ENCODE results near the gene SLC24A3. TPM values are rescaled to one million over a fixed set of nuclear protein-coding genes. Genes with fewer than 3 reads are reported as not detected.

The SLC24A3 gene
- total RNA-seq, 1 donor from 2014 or later = not detected

DNA sequence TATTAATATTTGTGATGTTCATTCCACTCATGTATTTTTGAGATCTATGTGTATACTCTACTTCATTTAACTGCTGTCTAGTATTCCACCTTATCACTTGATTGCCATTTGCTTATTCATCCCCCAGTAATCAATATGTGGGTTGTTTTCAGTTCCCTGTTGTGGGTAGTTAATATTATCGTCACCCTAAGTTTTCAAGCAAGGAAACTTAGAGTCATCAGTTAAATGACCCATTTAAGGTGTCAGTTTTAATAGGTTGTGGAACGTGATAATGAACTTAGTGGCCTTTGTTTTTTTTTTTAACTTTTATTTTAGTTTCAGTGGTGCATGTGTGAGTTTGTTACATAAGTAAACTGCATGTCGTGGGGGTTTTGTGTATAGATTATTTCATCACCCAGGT lies 90.3 kb downstream of the SLC24A3 start:
- H3K4me1 Mint-ChIP-seq = no peaks in the 10 kb centered on the region
- ATAC-seq (ENCODE audit: low read depth) (no peak), DNase-seq (no peak)
- no peak overlapping the region for H3K27ac Mint-ChIP-seq
- ChIA-PET POLR2A (no interaction called here), CTCF (no interaction called here)
- H3K36me3 Mint-ChIP-seq (ENCODE audit: low read depth) = no peaks in the 10 kb centered on the region
- peaks cover 5% of the 10 kb centered on the region for H3K27me3 Mint-ChIP-seq
- intact Hi-C loops (cut with micrococcal nuclease) = no loop called here
- no peak overlapping the region for H3K4me3 Mint-ChIP-seq
- peaks cover 3% of the 10 kb centered on the region for H3K9me3 Mint-ChIP-seq
- TF ChIP-seq, protein P1, sequence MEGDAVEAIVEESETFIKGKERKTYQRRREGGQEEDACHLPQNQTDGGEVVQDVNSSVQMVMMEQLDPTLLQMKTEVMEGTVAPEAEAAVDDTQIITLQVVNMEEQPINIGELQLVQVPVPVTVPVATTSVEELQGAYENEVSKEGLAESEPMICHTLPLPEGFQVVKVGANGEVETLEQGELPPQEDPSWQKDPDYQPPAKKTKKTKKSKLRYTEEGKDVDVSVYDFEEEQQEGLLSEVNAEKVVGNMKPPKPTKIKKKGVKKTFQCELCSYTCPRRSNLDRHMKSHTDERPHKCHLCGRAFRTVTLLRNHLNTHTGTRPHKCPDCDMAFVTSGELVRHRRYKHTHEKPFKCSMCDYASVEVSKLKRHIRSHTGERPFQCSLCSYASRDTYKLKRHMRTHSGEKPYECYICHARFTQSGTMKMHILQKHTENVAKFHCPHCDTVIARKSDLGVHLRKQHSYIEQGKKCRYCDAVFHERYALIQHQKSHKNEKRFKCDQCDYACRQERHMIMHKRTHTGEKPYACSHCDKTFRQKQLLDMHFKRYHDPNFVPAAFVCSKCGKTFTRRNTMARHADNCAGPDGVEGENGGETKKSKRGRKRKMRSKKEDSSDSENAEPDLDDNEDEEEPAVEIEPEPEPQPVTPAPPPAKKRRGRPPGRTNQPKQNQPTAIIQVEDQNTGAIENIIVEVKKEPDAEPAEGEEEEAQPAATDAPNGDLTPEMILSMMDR (IDR thresholded peaks at IDR 0.05) = no peak

DNA sequence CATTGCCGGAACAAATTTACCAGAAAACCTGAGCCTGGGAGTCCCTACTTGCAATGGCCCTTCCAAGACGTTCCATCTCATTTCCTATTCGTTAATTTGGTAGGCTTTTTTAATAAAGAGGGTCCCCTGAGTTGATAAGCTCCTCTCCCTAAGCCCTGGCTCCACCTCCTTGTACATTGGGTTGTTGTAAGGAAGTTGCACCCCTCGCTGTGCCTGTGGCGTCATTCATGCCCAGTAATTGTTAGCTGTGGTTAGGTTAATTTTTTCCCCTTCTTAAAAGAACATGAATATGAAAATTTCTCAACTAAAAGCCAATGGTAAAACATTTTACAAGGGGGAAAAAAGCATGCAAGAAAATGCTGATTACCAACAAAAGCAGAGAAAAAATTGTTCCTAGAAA lies 91.9 kb downstream of the SLC24A3 start:
- Mint-ChIP-seq H3K36me3 (ENCODE audit: low read depth) (no peaks in the 10 kb centered on the region), H3K4me3 (no peak overlapping the region), H3K27ac (no peak overlapping the region), H3K9me3 (peaks cover 3% of the 10 kb centered on the region), H3K4me1 (no peaks in the 10 kb centered on the region), H3K27me3 (no peaks in the 10 kb centered on the region)
- DNase-seq (no peak), ATAC-seq (ENCODE audit: low read depth) (no peak)
- ChIA-PET CTCF (no interaction called here), POLR2A (no interaction called here)
- TF ChIP-seq, protein P1 (IDR thresholded peaks at IDR 0.05) = no peak
- intact Hi-C loops (cut with micrococcal nuclease) = no loop called here

DNA sequence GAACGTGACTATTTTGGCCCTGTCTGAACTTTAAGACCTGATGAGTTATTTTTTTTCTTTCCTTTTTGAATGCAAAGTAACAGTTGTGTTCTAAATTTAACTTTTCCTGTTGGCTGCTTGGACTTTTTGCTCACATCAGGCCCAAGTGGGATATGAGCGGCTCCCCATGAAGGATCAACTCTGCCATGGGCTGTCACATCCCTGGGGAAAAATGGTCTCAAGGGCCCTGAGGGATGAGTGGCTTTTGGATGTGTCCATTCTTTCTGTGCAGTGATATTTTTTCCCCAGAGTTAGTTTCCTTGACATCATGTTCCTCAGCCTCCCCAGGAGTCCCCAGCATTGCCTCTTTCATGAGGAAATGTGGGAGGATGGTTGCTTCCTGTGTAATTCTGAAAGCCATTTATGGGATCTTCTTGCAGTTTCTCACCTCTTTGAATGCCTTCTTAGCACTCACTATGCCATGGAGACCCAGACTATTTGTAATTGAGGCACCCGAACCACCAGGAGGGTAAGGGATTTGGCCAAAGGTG lies 92.5 kb downstream of the SLC24A3 start:
- no peak for ATAC-seq (ENCODE audit: low read depth)
- intact Hi-C loops (cut with micrococcal nuclease) = no loop called here
- CTCF ChIA-PET = no interaction called here

GRCh38 chr20:19308146-19308545 lies 95.7 kb downstream of the SLC24A3 start:
- DNase-seq (no peak), ATAC-seq (ENCODE audit: low read depth) (no peak)
- no peaks in the 10 kb centered on the region for H3K27me3 Mint-ChIP-seq
- TF ChIP-seq, protein P1 (IDR thresholded peaks at IDR 0.05) = no peak
- POLR2A ChIA-PET = no interaction called here
- CTCF ChIA-PET = no interaction called here
- intact Hi-C loops (cut with micrococcal nuclease) = no loop called here
- no peaks in the 10 kb centered on the region for H3K4me1 Mint-ChIP-seq
- H3K4me3 Mint-ChIP-seq = no peak overlapping the region
- H3K9me3 Mint-ChIP-seq = peaks cover 3% of the 10 kb centered on the region
- H3K36me3 Mint-ChIP-seq (ENCODE audit: low read depth) = no peaks in the 10 kb centered on the region
- no peak overlapping the region for H3K27ac Mint-ChIP-seq

More for the DNA sequence above, 92.5 kb downstream of the SLC24A3 start:
- H3K27ac Mint-ChIP-seq = no peak overlapping the region
- no peaks in the 10 kb centered on the region for H3K4me1 Mint-ChIP-seq
- H3K9me3 Mint-ChIP-seq = peaks cover 3% of the 10 kb centered on the region
- TF ChIP-seq, protein P1 (IDR thresholded peaks at IDR 0.05) = no peak
- no peak for DNase-seq
- H3K27me3 Mint-ChIP-seq = no peaks in the 10 kb centered on the region
- POLR2A ChIA-PET = no interaction called here
- H3K4me3 Mint-ChIP-seq = no peak overlapping the region
- no peaks in the 10 kb centered on the region for H3K36me3 Mint-ChIP-seq (ENCODE audit: low read depth)

GRCh38 chr20:19310541-19310940 lies 98.1 kb downstream of the SLC24A3 start:
- TF ChIP-seq, protein P1 (IDR thresholded peaks at IDR 0.05) = no peak
- no peak for ATAC-seq (ENCODE audit: low read depth)
- ChIA-PET CTCF (no interaction called here), POLR2A (no interaction called here)
- Mint-ChIP-seq H3K4me1 (no peaks in the 10 kb centered on the region), H3K36me3 (ENCODE audit: low read depth) (no peaks in the 10 kb centered on the region), H3K27ac (no peak overlapping the region), H3K9me3 (peaks cover 3% of the 10 kb centered on the region), H3K4me3 (no peak overlapping the region), H3K27me3 (no peaks in the 10 kb centered on the region)
- intact Hi-C loops (cut with micrococcal nuclease) = no loop called here
- DNase-seq = no peak
